HG03469 (cell line): ENCODE measurements around the gene SLBP.
"Not testable (repeated sequence)": the region's sequence is repeated elsewhere in the genome, so short reads cannot be mapped to it uniquely, and the experiment has no call there.

ENCODE experiments used
- ATAC-seq: cut with Tn5 transposase; IDR thresholded peaks from one replicate; pipeline ENCODE4 v1.9.1; 2021; ENCODE audit warnings: mild to moderate bottlenecking, moderate library complexity, moderate number of reproducible peaks; ENCODE audit not compliant: unreplicated experiment

The SLBP gene

GRCh38 chr4:1678244-1678643 is 33.9 kb downstream of the SLBP start:
- no peak for ATAC-seq

GRCh38 chr4:1676605-1677525 is 35.3 kb downstream of the SLBP start:
- ATAC-seq = no peak

GRCh38 chr4:1675802-1676137 is 36.3 kb downstream of the SLBP start:
- ATAC-seq = no peak

- no peak for ATAC-seq
Observed at GRCh38 chr4:1675136-1675801, 36.9 kb downstream of the SLBP start.

- no peak for ATAC-seq
Observed at GRCh38 chr4:1674682-1675081, 37.4 kb downstream of the SLBP start.

GRCh38 chr4:1673671-1674070 is 38.4 kb downstream of the SLBP start:
- no peak for ATAC-seq

- ATAC-seq = not testable (repeated sequence)
Observed at GRCh38 chr4:1671011-1671410, 41.1 kb downstream of the SLBP start.

- no peak for ATAC-seq
Observed at GRCh38 chr4:1670279-1670678, 41.8 kb downstream of the SLBP start.

GRCh38 chr4:1669850-1670249 is 42.3 kb downstream of the SLBP start:
- ATAC-seq = no peak

GRCh38 chr4:1669270-1669669 is 42.8 kb downstream of the SLBP start:
- ATAC-seq = no peak

- no peak for ATAC-seq
Observed at GRCh38 chr4:1668488-1668840, 43.7 kb downstream of the SLBP start.

- ATAC-seq = no peak
Observed at GRCh38 chr4:1667273-1667672, 44.8 kb downstream of the SLBP start.

- ATAC-seq = no peak
Observed at GRCh38 chr4:1666391-1666790, 45.7 kb downstream of the SLBP start.

- ATAC-seq = no peak
Observed at GRCh38 chr4:1664141-1664540, 48.0 kb downstream of the SLBP start.

- ATAC-seq = no peak
Observed at GRCh38 chr4:1663549-1663948, 48.6 kb downstream of the SLBP start.

GRCh38 chr4:1661695-1662094 is 50.4 kb downstream of the SLBP start:
- ATAC-seq = no peak

- ATAC-seq = no peak
Observed at GRCh38 chr4:1660948-1661677, 51.0 kb downstream of the SLBP start.

GRCh38 chr4:1659104-1660043 is 52.7 kb downstream of the SLBP start:
- no peak for ATAC-seq

- no peak for ATAC-seq
Observed at GRCh38 chr4:1658581-1658980, 53.5 kb downstream of the SLBP start.

- no peak for ATAC-seq
Observed at GRCh38 chr4:1658146-1658545, 54.0 kb downstream of the SLBP start.

GRCh38 chr4:1656986-1657385 is 55.1 kb downstream of the SLBP start:
- ATAC-seq = no peak
